Large intestine (tissue), 3 donors: ENCODE results near the gene MVB12A. TPM values are rescaled to one million over a fixed set of nuclear protein-coding genes. Genes with fewer than 3 reads are reported as not detected.

Source experiments
- DNase-seq, 2 donors: peaks; one replicate each; pipeline versions ENCODE4 v3.0.0 to v3.0.0-alpha.2; 2013
- H3K27ac ChIP-seq: one replicate; pipeline ENCODE4 v1.5.1; 2013; ENCODE audit warnings: low read length
- H3K27me3 ChIP-seq: 2 replicates; pipeline ENCODE4 v1.6.1; 2013; ENCODE audit warnings: low read length; ENCODE audit not compliant: control insufficient read depth, insufficient read depth
- H3K36me3 ChIP-seq: 2 replicates; pipeline ENCODE4 v1.6.1; 2013; ENCODE audit warnings: low read length; ENCODE audit not compliant: control insufficient read depth, insufficient read depth
- H3K4me1 ChIP-seq: one replicate; pipeline ENCODE4 v1.6.1; 2013; ENCODE audit warnings: low read length; ENCODE audit not compliant: control insufficient read depth, insufficient read depth
- H3K4me3 ChIP-seq: one replicate; pipeline ENCODE4 v1.5.1; 2013; ENCODE audit warnings: low read length
- H3K9me3 ChIP-seq: one replicate; pipeline ENCODE4 v1.6.1; 2013; ENCODE audit warnings: mild to moderate bottlenecking, low read depth, low read length, moderate library complexity; ENCODE audit not compliant: control insufficient read depth
- WGBS: methylation state at CpG from one replicate; pipeline ENCODE4 v1.1.5; 2013; ENCODE audit warnings: low lambda C conversion rate; ENCODE audit not compliant: insufficient coverage; 5-methylcytosine and 5-hydroxymethylcytosine counted together
- polyA plus RNA-seq: library from polyadenylated mRNA; unstranded; fragments of 120-200 nt; gene quantifications from one replicate; pipeline ENCODE4 v1.2.1, GENCODE V29; 2013

MVB12A gene
- polyA plus RNA-seq, 1 donor, result 53.5 TPM

DNA sequence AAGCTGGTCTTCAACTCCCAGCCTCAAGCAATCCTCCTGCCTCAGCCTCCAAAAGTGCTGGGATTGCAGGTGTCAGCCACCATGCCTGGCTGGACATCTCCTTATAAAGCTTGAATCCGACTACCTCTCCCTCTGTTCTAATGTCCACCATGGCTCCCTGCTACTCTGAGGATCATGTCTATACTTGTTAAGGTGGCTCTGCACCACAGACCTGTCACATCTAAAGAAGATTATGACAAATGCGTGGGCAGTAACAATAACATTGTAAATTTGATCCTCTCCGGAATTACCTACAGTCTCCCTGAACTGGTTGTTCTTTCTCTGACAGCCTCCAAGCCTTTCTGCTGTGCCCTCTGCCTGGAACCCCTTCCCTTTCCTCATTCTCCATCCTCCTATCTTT, 39.1 kb downstream of the MVB12A start:
- H3K4me3 ChIP-seq, result no peak overlapping the region
- no CpG with 5 or more reads among the region's 3 CpGs for WGBS
- no peaks in the 10 kb centered on the region for H3K36me3 ChIP-seq
- H3K27ac ChIP-seq, result no peak overlapping the region
- no peak for DNase-seq
- no peaks in the 10 kb centered on the region for H3K9me3 ChIP-seq
- no peaks in the 10 kb centered on the region for H3K4me1 ChIP-seq
- H3K27me3 ChIP-seq, result peaks cover 41% of the 10 kb centered on the region

DNA sequence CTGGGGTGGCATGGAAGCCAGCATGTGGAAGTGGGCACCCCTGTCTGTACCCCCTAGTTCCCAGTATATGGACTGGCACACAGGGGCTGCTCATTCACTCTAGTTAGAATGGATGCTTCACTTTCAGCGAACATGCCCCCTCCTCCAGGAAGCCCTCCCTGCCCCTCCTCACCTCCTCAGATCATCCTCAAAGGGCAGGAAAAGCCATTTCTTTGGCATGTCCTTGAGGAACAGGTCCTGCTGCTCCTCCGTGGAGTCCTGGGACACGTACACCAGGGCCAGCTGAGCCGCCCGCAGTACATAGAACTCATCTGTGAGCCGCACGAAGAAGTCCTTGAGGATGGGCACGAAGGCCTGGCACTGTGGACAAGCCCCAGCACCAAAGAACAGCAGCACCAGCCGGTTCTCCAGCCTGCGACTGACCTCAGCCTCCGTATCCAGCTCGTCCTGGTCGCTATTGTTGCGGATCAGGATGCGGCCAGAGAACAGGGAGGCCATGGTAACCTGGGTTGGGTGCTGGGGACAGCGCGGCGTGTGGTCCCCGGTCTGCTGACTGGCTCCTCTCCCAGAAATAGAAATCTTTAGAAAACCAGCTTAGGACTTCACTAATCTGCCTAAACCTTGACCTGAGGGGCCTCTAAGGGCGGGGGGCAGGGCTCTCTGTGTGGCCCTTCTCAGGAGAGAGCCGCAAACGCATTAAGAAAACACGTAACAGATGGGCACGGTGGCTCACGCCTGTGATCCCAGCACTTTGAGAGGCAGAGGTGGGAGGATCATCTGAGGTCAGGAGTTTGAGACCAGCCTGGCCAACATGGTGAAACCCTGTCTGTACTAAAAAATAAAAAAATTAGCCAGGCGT, 40.8 kb downstream of the MVB12A start, which contains the start of gene NXNL1:
Gene NXNL1 (minus strand): TSS at position 555 of the 859 bp plus-strand sequence. CDS start 57 bp downstream, at position 498.
- Histone ChIP-seq H3K36me3 (no peaks in the 10 kb centered on the region), H3K4me3 (no peak within 1 kb of the TSS), H3K27ac (no peak within 1 kb of the TSS), H3K9me3 (no peaks in the 10 kb centered on the region), H3K4me1 (no peaks in the 10 kb centered on the region), H3K27me3 (peaks cover 25% of the 10 kb centered on the region)
- WGBS, result no CpG with 5 or more reads among the region's 26 CpGs
- DNase-seq, result no peak

DNA sequence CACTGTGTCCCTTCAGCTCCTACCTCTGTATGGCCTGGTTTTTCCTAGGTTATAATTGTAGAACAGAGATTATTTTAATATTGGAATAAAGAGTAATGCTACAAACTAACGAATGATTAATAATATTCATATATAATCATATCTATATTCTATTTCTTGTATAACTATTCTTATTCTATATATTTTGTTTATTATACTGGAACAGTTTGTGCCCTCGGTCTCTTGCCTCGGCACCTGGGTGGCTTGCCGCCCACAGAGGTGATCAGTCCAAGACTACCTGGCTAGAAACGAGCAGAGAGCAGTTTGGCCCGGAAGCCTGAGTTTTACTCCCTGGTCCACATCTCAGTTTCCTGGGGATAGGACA, 46.6 kb downstream of the MVB12A start:
- no peak overlapping the region for H3K4me3 ChIP-seq
- H3K9me3 ChIP-seq, result no peaks in the 10 kb centered on the region
- no peak overlapping the region for H3K27ac ChIP-seq
- peaks cover 12% of the 10 kb centered on the region for H3K27me3 ChIP-seq
- no CpG with 5 or more reads among the region's 6 CpGs for WGBS
- DNase-seq, result no peak
- no peaks in the 10 kb centered on the region for H3K36me3 ChIP-seq
- peaks cover 15% of the 10 kb centered on the region for H3K4me1 ChIP-seq

DNA sequence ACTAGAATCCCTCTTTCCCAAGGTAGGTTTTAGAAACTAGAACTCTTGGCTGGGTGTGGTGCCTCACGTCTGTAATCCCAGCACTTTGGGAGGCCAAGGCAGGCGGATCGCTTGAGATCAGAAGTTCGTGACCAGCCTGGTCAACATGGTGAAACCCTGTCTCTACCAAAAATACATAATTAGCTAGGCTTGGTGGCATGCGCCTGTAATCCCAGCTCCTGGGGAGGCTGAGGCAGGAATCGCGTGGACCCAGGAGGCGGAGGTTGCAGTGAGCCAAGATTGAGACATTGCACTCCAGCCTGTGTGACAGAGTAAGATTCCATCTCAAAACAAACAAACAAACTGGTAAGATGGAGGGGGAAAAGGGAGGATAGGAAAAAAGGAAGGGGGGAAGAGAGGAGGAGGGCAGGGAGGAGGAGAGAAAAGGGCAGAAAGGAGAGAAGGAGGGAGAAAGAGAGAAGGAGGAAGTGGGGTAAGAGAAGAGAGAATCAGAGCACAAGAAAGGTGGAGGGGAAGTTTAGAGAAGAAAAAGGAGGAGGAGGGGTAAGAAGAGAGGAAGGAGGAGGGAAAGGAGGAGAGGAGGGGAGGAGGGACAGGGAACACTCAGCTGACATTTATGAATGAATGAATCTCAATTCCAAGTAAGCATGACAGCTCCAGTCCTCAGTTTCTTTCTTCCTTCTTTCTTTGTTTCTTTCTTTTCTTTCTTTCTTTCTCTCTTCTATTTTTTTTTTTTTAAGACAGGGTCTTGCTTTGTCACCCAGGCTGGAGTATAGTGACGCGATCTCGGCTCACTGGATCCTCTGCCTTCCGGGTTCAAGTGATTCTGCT, 47.8 kb downstream of the MVB12A start:
- H3K9me3 ChIP-seq, result no peaks in the 10 kb centered on the region
- no peak overlapping the region for H3K27ac ChIP-seq
- peaks cover 16% of the 10 kb centered on the region for H3K27me3 ChIP-seq
- DNase-seq, result no peak
- WGBS, result 51% methylated on average over 4 of the region's 12 CpGs
- H3K4me3 ChIP-seq, result no peak overlapping the region
- no peaks in the 10 kb centered on the region for H3K36me3 ChIP-seq
- peaks cover 15% of the 10 kb centered on the region for H3K4me1 ChIP-seq

DNA sequence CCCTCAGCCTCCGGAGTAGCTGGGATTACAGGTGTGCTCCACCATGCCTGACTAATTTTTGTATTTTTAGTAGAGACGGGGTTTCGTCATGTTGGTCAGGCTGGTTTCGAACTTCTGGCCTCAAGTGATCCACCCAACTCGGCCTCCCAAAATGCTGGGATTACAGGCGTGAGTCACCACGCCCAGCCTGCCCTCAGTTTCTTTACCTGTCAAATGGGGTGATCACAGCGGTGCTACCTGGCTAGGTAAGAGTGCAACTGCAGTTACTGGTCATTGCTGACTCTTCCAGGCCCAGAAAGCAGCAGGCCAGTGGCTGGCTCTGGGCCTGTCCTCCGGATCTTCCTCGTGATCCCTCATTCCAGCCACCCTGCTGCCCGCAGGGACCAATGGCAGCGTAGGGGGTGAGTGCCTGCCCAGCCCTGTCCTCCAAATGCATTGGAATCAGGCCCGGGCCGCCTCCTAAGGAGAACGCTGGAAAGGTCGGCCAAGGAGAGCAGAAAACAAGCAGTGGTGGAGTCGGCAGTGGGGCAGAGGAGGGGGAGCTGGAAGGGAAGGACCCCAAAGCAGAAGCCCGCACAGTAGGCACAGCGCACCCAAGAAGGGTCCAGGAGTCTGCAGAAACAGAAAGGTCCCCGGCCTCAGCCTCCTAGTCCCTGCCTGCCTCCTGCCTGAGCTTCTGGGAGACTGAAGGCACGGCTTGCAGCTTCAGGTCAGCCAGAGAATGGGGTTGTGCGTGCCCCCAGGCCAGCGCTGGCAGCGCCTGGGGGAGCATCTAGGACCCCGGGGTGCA, 48.6 kb downstream of the MVB12A start:
- Histone ChIP-seq H3K4me3 (no peak overlapping the region), H3K27ac (no peak overlapping the region), H3K27me3 (peaks cover 16% of the 10 kb centered on the region), H3K36me3 (no peaks in the 10 kb centered on the region), H3K4me1 (peaks cover 15% of the 10 kb centered on the region), H3K9me3 (no peaks in the 10 kb centered on the region)
- DNase-seq, result no peak
- WGBS, result no CpG with 5 or more reads among the region's 25 CpGs

DNA sequence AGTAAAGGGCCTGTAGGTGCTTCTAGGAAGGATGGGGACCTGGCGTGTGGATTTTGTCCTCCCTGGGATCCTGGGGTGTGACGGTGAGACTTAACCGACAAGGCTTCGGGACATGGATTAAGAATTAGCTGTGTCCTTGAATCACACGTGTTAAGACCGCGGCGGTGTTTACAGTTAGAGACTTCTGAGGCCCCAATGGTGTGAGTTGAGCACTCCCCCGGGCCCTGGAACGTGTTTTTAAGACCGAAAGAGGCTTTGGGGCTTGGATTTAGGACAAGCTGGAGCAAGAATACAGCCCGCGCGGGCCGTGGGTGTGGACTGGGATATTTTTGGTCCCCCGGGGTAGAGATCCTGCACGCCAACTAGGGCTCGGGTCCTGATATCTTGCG, 49.2 kb downstream of the MVB12A start:
- no CpG with 5 or more reads among the region's 19 CpGs for WGBS
- Histone ChIP-seq H3K27me3 (peaks cover 16% of the 10 kb centered on the region), H3K27ac (no peak overlapping the region), H3K36me3 (no peaks in the 10 kb centered on the region), H3K9me3 (no peaks in the 10 kb centered on the region), H3K4me1 (peaks cover 15% of the 10 kb centered on the region), H3K4me3 (peak overlapping the region; percentile 51)
- DNase-seq, result no peak

DNA sequence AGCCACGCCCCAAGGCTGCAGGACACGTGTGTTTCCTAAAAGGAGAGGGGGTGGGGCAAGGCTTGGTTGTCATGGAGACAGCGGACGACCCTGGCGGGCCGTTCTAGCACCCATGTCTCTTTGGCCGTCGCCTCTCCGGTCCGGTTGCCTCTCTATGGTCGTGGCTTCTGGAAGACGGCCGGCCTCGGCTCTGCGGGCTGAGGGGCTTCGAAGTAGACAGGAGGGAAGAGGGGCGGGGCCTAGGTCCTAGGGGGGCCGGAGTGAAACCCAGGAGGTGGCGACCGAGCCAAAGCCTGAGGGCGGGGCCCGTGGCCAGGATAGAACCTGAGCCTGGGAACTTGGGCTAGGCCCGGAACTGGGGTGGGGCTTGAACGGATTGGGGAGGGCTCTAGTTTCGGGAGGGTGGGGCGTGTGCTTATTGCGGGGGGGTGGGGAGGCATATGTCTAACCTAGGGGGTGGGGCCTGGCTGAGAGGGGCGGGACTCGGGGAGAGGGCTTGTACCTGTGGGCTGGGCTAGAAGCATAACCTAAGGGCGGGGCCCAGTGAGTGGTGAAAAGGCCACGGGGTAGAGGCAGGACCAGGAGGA, 49.7 kb downstream of the MVB12A start:
- Histone ChIP-seq H3K36me3 (no peaks in the 10 kb centered on the region), H3K4me1 (peaks cover 15% of the 10 kb centered on the region), H3K27me3 (peaks cover 16% of the 10 kb centered on the region), H3K27ac (peak overlapping the region; percentile 59), H3K9me3 (no peaks in the 10 kb centered on the region), H3K4me3 (peak overlapping the region; percentile 51)
- peak; percentile 72 to 82 for DNase-seq
- WGBS, result no CpG with 5 or more reads among the region's 31 CpGs

DNA sequence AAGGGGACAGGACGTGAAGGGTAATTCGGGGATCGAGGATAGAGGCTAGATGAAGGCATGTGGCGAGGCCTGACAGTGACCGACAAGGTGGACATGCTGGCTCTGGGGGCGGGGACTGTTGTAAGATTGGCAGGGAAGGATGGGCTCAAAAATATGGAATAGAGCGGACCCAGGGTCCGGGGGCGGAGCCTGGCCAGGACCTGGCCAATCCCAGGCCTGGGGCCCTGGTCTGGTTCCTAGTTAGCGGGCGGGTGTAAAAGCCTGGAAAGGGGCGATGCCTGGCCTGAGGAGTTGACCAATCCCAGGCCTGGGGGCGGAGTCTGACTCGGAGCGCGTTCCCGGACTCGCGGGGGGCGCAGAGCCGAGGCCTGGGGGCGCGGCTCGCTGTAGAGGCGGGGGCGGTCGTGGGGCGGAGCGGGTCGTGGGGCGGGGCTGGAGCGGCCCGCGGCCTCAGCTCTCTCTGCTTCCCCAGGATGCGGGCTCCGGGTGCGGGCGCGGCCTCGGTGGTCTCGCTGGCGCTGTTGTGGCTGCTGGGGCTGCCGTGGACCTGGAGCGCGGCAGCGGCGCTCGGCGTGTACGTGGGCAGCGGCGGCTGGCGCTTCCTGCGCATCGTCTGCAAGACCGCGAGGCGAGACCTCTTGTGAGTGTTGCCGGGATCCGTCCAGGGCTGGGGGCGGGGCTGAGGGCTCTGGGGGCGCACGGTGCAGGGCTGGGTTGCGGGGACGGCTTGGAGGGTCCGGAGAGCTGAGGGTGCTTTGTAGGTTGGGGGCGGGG, 50.4 kb downstream of the MVB12A start, which contains the start of gene SLC27A1:
Gene SLC27A1 (plus strand): TSS at position 457 of the 774 bp plus-strand sequence. CDS start 17 bp downstream, at position 474.
- Histone ChIP-seq H3K4me3 (peak within 1 kb of the TSS; percentile 51), H3K36me3 (no peaks in the 10 kb centered on the region), H3K9me3 (no peaks in the 10 kb centered on the region), H3K27me3 (peaks cover 16% of the 10 kb centered on the region), H3K27ac (peak within 1 kb of the TSS; percentile 59), H3K4me1 (peaks cover 15% of the 10 kb centered on the region)
- WGBS, result 0% methylated on average over 1 of the region's 67 CpGs
- DNase-seq, result peak; percentile 97 to 98

DNA sequence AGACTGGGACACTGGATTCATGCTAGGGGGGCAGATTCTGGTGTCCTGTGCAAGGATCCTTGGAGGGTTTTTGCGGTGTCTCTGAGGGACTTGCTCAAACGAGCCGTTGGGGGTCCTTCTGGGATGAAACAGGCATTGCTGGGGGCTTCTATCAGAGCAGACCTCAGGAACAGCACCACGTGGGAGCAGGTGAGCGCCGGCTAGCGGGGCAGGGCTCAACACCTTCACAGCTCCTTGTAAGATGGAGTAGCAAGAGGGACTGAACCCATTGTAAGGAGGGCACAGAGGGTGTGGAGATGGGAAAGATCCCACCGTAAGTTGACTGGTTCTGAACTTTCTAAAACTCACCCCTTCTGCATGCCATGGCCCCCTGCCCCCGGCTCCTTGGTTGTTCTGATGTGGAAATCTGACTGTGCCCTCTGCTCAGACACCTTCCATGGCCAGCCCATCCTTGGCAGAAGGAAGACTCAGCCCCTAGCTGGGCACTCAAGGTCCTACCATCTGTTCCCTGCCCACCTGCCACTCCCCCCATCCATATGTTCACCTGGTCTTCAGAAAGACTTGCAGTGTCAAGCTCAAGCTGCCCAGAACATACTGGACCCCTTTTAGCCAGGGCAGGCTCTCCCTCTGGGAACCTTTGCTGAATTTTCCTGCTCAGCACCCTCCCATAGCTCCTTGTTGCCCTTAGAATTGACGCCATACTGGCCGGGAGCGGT, 51.7 kb downstream of the MVB12A start:
- peaks cover 15% of the 10 kb centered on the region for H3K4me1 ChIP-seq
- no CpG with 5 or more reads among the region's 12 CpGs for WGBS
- H3K4me3 ChIP-seq, result peak overlapping the region; percentile 51
- H3K9me3 ChIP-seq, result no peaks in the 10 kb centered on the region
- H3K27ac ChIP-seq, result no peak overlapping the region
- H3K27me3 ChIP-seq, result peaks cover 16% of the 10 kb centered on the region
- no peaks in the 10 kb centered on the region for H3K36me3 ChIP-seq
- no peak for DNase-seq
